Endothelial cell (in vitro differentiated cells): ENCODE measurements around the gene PRDM15. TPM values are rescaled to one million over a fixed set of nuclear protein-coding genes. Genes with fewer than 3 reads are reported as not detected.

ENCODE experiments used
- DNase-seq: peaks from one replicate; pipeline ENCODE4 v3.0.0; 2021; ENCODE audit warnings: low spot score
- H3K27ac Mint-ChIP-seq: one replicate; pipeline ENCODE4 v1.8.0; 2021; ENCODE audit warnings: mixed read lengths, inconsistent platforms; ENCODE audit not compliant: unreplicated experiment
- H3K27me3 Mint-ChIP-seq: one replicate; pipeline ENCODE4 v1.8.0; 2021; ENCODE audit warnings: mild to moderate bottlenecking, moderate library complexity, mixed read lengths, inconsistent platforms; ENCODE audit not compliant: unreplicated experiment
- H3K36me3 Mint-ChIP-seq: one replicate; pipeline ENCODE4 v1.8.0; 2021; ENCODE audit warnings: mild to moderate bottlenecking, low read depth, mixed read lengths, inconsistent platforms; ENCODE audit not compliant: unreplicated experiment
- H3K4me1 Mint-ChIP-seq: one replicate; pipeline ENCODE4 v1.8.0; 2021; ENCODE audit warnings: mild to moderate bottlenecking, mixed read lengths, inconsistent platforms; ENCODE audit not compliant: unreplicated experiment
- H3K4me3 Mint-ChIP-seq: one replicate; pipeline ENCODE4 v1.8.0; 2021; ENCODE audit warnings: mild to moderate bottlenecking, mixed read lengths, inconsistent platforms; ENCODE audit not compliant: unreplicated experiment
- H3K9me3 Mint-ChIP-seq: one replicate; pipeline ENCODE4 v1.8.0; 2021; ENCODE audit warnings: mixed read lengths, inconsistent platforms; ENCODE audit not compliant: unreplicated experiment
- total RNA-seq: library from RNA; stranded (reverse); fragmentation: NEBNext Ultra II Directional; extraction: Animal tissue kit (Norgen Biotek cat#: 25700); gene quantifications from one replicate; pipeline ENCODE4 v1.2.1, GENCODE V29; 2021; ENCODE audit not compliant: unreplicated experiment
- TF ChIP-seq, protein P1 (sequence below): fragments of 200-600 bp; sonication (generic); IDR thresholded peaks from one replicate; pipeline ENCODE4 v1.5.0; 2021; ENCODE audit warnings: antibody characterized with exemption; ENCODE audit not compliant: unreplicated experiment

PRDM15 gene
- total RNA-seq, 1 donor from 2014 or later, result 7.5 TPM

DNA sequence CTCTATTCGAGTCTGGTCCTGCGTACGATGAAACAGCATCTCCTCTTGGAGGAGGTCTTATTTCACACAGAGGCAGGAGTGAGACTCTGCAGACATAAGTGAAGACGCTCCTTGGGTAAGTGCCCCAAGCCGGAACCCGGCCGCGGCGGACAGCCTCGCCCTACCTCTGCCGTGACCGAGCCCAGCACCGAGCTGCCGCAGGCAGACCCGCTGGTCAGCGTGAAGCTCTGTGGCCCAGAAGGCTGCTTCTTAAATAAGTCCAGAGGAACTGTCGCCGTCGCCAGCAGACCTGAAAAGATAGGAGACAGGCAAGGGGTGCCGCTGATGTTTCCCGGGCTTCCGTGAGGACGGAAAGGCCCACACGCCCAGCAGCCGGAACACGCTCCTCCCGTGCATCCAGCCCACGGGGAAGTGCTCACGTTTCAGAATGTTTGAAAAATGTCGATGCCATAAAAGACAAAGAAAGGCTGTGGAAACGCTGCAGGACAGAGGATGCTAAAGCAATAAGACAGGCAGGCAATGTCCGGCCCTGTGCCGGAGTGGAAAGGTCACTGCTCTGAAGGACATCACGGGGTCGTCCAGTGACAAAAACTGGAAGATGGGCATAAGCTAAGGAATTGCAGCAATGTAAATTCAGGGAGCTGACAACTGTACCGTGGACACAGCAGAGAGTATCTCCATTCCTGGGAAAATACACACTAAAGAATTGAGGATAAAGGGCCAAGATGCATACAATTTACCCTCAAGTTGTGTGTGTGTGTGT lies 28.5 kb upstream of the PRDM15 start:
- no peaks in the 10 kb centered on the region for H3K4me1 Mint-ChIP-seq

GRCh38 chr21:41906770-41907169 lies 27.6 kb upstream of the PRDM15 start:
- no peak overlapping the region for H3K4me3 Mint-ChIP-seq
- H3K4me1 Mint-ChIP-seq, result no peaks in the 10 kb centered on the region
- TF ChIP-seq, protein P1, sequence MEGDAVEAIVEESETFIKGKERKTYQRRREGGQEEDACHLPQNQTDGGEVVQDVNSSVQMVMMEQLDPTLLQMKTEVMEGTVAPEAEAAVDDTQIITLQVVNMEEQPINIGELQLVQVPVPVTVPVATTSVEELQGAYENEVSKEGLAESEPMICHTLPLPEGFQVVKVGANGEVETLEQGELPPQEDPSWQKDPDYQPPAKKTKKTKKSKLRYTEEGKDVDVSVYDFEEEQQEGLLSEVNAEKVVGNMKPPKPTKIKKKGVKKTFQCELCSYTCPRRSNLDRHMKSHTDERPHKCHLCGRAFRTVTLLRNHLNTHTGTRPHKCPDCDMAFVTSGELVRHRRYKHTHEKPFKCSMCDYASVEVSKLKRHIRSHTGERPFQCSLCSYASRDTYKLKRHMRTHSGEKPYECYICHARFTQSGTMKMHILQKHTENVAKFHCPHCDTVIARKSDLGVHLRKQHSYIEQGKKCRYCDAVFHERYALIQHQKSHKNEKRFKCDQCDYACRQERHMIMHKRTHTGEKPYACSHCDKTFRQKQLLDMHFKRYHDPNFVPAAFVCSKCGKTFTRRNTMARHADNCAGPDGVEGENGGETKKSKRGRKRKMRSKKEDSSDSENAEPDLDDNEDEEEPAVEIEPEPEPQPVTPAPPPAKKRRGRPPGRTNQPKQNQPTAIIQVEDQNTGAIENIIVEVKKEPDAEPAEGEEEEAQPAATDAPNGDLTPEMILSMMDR, result no peak
- no peak for DNase-seq
- H3K9me3 Mint-ChIP-seq, result no peaks in the 10 kb centered on the region
- H3K27ac Mint-ChIP-seq, result no peak overlapping the region
- peaks cover 18% of the 10 kb centered on the region for H3K36me3 Mint-ChIP-seq
- H3K27me3 Mint-ChIP-seq, result no peaks in the 10 kb centered on the region

More for the DNA sequence above, 28.5 kb upstream of the PRDM15 start:
- Mint-ChIP-seq H3K4me3 (no peak overlapping the region), H3K27me3 (no peaks in the 10 kb centered on the region), H3K9me3 (no peaks in the 10 kb centered on the region), H3K27ac (no peak overlapping the region), H3K36me3 (peaks cover 14% of the 10 kb centered on the region)
- TF ChIP-seq, protein P1, result no peak
- no peak for DNase-seq

- no peaks in the 10 kb centered on the region for H3K4me1 Mint-ChIP-seq
- no peaks in the 10 kb centered on the region for H3K9me3 Mint-ChIP-seq
- DNase-seq, result no peak
- peaks cover 26% of the 10 kb centered on the region for H3K36me3 Mint-ChIP-seq
- no peak overlapping the region for H3K27ac Mint-ChIP-seq
- TF ChIP-seq, protein P1, result no peak
- H3K4me3 Mint-ChIP-seq, result no peak overlapping the region
- H3K27me3 Mint-ChIP-seq, result peaks cover 2% of the 10 kb centered on the region
Observed at GRCh38 chr21:41903559-41904351, 24.6 kb upstream of the PRDM15 start.

DNA sequence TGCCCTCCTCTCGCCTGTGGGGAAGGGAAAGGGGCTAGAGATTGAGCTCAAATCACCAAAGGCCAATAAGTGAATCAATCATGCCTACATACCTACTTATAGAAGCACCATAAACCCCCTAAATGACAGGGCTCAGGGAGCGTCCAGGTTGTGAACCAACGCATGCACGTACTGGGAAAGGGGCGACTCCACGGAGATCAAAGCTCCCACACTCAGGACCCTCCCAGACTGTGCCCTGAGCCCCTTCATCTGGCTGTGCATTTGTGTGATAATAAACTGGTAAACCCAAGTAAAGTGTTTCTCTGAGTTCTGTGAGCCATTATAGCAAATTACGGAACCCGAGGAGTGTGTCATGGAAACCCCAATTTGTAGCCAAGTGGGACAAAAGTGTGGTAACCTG lies 23.8 kb upstream of the PRDM15 start:
- H3K4me3 Mint-ChIP-seq, result no peak overlapping the region
- H3K4me1 Mint-ChIP-seq, result peaks cover 5% of the 10 kb centered on the region
- no peak for DNase-seq
- H3K27ac Mint-ChIP-seq, result no peak overlapping the region
- TF ChIP-seq, protein P1, result no peak
- peaks cover 28% of the 10 kb centered on the region for H3K36me3 Mint-ChIP-seq
- H3K27me3 Mint-ChIP-seq, result peaks cover 7% of the 10 kb centered on the region
- no peaks in the 10 kb centered on the region for H3K9me3 Mint-ChIP-seq

- no peak overlapping the region for H3K4me3 Mint-ChIP-seq
- peaks cover 15% of the 10 kb centered on the region for H3K4me1 Mint-ChIP-seq
- peaks cover 7% of the 10 kb centered on the region for H3K27me3 Mint-ChIP-seq
- H3K36me3 Mint-ChIP-seq, result peaks cover 25% of the 10 kb centered on the region
- no peaks in the 10 kb centered on the region for H3K9me3 Mint-ChIP-seq
- no peak overlapping the region for H3K27ac Mint-ChIP-seq
- no peak for DNase-seq
- TF ChIP-seq, protein P1, result no peak
Observed at GRCh38 chr21:41901782-41902181, 22.6 kb upstream of the PRDM15 start.
